Loucy (cell line): ENCODE results near the gene TRAPPC2L.

Source experiments
- EZH2phosphoT487 ChIP-seq: fragments of 200-600 bp; IDR thresholded peaks from 2 replicates; pipeline ENCODE4 v1.6.1; 2018; ENCODE audit warnings: antibody characterized with exemption, mild to moderate bottlenecking, moderate library complexity, borderline replicate concordance
- TF ChIP-seq, protein P1 (sequence below): fragments of 200-600 bp; sonication (generic); conservative IDR thresholded peaks from 2 replicates; pipeline ENCODE4 v1.5.1; 2014; ENCODE audit warnings: mild to moderate bottlenecking, antibody characterized with exemption, low read length

DNA sequence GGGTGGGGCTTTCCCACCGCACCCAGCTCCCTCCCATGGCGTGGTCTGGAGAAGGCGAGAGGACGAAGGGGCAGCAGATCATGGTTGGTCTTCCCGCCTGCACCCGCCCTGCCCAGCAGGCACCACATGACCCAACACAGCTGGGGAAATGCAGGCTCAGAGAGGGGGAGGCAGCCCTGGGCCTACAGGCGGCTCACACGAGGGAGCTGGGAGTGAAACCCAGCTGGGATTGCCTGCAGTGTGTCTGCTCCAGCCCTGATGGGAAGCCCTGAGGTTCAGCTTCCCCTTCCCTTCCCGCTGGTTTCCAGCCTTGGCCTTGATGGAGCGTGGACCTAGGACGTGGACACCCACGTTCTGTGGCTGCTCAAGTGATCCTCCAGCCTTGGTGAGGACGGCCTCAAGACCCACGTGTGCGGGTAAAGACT, 29.5 kb downstream of the TRAPPC2L start:
- TF ChIP-seq, protein P1, sequence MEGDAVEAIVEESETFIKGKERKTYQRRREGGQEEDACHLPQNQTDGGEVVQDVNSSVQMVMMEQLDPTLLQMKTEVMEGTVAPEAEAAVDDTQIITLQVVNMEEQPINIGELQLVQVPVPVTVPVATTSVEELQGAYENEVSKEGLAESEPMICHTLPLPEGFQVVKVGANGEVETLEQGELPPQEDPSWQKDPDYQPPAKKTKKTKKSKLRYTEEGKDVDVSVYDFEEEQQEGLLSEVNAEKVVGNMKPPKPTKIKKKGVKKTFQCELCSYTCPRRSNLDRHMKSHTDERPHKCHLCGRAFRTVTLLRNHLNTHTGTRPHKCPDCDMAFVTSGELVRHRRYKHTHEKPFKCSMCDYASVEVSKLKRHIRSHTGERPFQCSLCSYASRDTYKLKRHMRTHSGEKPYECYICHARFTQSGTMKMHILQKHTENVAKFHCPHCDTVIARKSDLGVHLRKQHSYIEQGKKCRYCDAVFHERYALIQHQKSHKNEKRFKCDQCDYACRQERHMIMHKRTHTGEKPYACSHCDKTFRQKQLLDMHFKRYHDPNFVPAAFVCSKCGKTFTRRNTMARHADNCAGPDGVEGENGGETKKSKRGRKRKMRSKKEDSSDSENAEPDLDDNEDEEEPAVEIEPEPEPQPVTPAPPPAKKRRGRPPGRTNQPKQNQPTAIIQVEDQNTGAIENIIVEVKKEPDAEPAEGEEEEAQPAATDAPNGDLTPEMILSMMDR, result no peak
- no peak for TF ChIP-seq EZH2phosphoT487
